A549 treated with Hydrocortisone at 1 μM for 4 hours (cell line): ENCODE results near the gene SCAF4. TPM values are rescaled to one million over a fixed set of nuclear protein-coding genes. Genes with fewer than 3 reads are reported as not detected.

Experiments
- total RNA-seq: library from RNA; stranded (reverse); fragments of 200-300 nt; extraction: Qiagen RNA extraction; gene quantifications from 5 replicates; pipeline ENCODE4 v1.2.3, GENCODE V29; 2022

SCAF4 gene
- 18.0 to 18.9 TPM (median 18.6 TPM) in 5 replicates for total RNA-seq

GRCh38 chr21:31731857-31732596 lies at the start of gene SCAF4:
SCAF4 (minus strand) TSS chr21:31732118; CDS start chr21:31731692, 426 bp downstream.

GRCh38 chr21:31659536-31660258 lies 72.2 kb downstream of the SCAF4 start, which contains the start of gene SOD1:
SOD1 (plus strand) TSS chr21:31659693; CDS start chr21:31659770, 77 bp downstream.

Other genes starting within 250 kb of the SCAF4 start
- gene SOD1, start 72.4 kb downstream of the SCAF4 start, total RNA-seq: 366 to 407 TPM (median 381 TPM) in 5 replicates
- 1.2 to 1.7 TPM (median 1.4 TPM) in 5 replicates for gene HUNK, start 140.9 kb upstream of the SCAF4 start, total RNA-seq